ENCODE measurements around the gene DDR1. TPM values are rescaled to one million over a fixed set of nuclear protein-coding genes. Genes with fewer than 3 reads are reported as not detected.

DDR1 gene
- total RNA-seq, 1 donor from 2014 or later, result 120 TPM

GRCh38 chr6:30914854-30915590 is 30.7 kb downstream of the DDR1 start:
- TF ChIP-seq, protein P1, sequence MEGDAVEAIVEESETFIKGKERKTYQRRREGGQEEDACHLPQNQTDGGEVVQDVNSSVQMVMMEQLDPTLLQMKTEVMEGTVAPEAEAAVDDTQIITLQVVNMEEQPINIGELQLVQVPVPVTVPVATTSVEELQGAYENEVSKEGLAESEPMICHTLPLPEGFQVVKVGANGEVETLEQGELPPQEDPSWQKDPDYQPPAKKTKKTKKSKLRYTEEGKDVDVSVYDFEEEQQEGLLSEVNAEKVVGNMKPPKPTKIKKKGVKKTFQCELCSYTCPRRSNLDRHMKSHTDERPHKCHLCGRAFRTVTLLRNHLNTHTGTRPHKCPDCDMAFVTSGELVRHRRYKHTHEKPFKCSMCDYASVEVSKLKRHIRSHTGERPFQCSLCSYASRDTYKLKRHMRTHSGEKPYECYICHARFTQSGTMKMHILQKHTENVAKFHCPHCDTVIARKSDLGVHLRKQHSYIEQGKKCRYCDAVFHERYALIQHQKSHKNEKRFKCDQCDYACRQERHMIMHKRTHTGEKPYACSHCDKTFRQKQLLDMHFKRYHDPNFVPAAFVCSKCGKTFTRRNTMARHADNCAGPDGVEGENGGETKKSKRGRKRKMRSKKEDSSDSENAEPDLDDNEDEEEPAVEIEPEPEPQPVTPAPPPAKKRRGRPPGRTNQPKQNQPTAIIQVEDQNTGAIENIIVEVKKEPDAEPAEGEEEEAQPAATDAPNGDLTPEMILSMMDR (IDR thresholded peaks at IDR 0.05; ENCODE audit: partially characterized antibody, unreplicated experiment), result peak; percentile 4
- Mint-ChIP-seq H3K9me3 (ENCODE audit: unreplicated experiment) (peaks cover 3% of the 10 kb centered on the region), H3K4me3 (ENCODE audit: unreplicated experiment) (peak overlapping the region; percentile 97), H3K27ac (ENCODE audit: unreplicated experiment) (peak overlapping the region; percentile 85), H3K36me3 (ENCODE audit: unreplicated experiment) (peaks cover 8% of the 10 kb centered on the region), H3K4me1 (ENCODE audit: low read depth, unreplicated experiment) (peaks cover 12% of the 10 kb centered on the region), H3K27me3 (ENCODE audit: unreplicated experiment) (peaks cover 10% of the 10 kb centered on the region)
- no peak for DNase-seq

DNA sequence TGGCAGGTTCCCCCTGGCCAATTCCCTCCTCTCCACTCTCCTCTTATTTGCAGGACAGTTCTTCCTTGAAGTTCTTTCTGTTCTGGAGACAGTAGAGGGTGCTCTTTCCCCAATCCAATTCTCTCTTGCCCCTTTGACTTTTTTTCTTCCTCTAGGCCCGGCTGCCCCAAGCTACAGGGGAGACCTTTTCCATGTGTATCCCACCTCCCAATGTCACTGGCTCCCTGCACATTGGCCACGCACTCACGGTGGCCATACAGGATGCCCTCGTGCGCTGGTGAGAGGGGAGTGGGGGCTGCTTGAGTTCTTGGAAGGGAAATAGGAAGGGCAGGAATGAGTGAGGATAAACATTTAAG is 31.2 kb downstream of the DDR1 start:
- Mint-ChIP-seq H3K4me1 (ENCODE audit: low read depth, unreplicated experiment) (peaks cover 12% of the 10 kb centered on the region), H3K27ac (ENCODE audit: unreplicated experiment) (peak overlapping the region; percentile 5), H3K9me3 (ENCODE audit: unreplicated experiment) (peaks cover 3% of the 10 kb centered on the region), H3K36me3 (ENCODE audit: unreplicated experiment) (peaks cover 8% of the 10 kb centered on the region), H3K4me3 (ENCODE audit: unreplicated experiment) (peak overlapping the region; percentile 51), H3K27me3 (ENCODE audit: unreplicated experiment) (peaks cover 10% of the 10 kb centered on the region)
- DNase-seq, result no peak
- TF ChIP-seq, protein P1 (IDR thresholded peaks at IDR 0.05; ENCODE audit: partially characterized antibody, unreplicated experiment), result peak; percentile 0

DNA sequence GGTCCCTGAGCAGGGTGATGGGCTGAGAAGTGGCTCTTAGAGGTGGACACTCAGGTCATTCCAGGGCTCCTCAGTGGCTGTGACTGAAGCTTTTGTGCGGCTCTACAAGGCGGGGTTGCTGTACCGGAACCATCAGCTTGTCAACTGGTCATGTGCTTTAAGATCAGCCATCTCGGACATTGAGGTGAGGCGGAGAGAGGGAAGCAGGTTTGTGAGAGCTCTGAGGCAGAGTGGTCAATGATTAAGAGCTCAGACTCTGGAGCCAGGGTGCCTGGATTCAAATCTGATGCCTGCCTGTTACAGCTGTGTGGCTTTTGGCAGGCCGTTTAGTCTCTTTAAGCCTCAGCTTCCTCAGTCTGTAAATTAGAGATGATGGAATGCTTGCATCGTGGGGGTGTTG is 32.7 kb downstream of the DDR1 start:
- TF ChIP-seq, protein P1 (IDR thresholded peaks at IDR 0.05; ENCODE audit: partially characterized antibody, unreplicated experiment), result no peak
- DNase-seq, result no peak

GRCh38 chr6:30917487-30917886 is 33.2 kb downstream of the DDR1 start:
- Mint-ChIP-seq H3K27ac (ENCODE audit: unreplicated experiment) (no peak overlapping the region), H3K9me3 (ENCODE audit: unreplicated experiment) (peaks cover 1% of the 10 kb centered on the region), H3K36me3 (ENCODE audit: unreplicated experiment) (peaks cover 3% of the 10 kb centered on the region), H3K4me3 (ENCODE audit: unreplicated experiment) (no peak overlapping the region), H3K4me1 (ENCODE audit: low read depth, unreplicated experiment) (peaks cover 12% of the 10 kb centered on the region), H3K27me3 (ENCODE audit: unreplicated experiment) (peaks cover 11% of the 10 kb centered on the region)
- TF ChIP-seq, protein P1 (IDR thresholded peaks at IDR 0.05; ENCODE audit: partially characterized antibody, unreplicated experiment), result no peak
- no peak for DNase-seq

More for the DNA sequence above, 32.7 kb downstream of the DDR1 start:
- Mint-ChIP-seq H3K27me3 (ENCODE audit: unreplicated experiment) (peaks cover 11% of the 10 kb centered on the region), H3K4me3 (ENCODE audit: unreplicated experiment) (no peak overlapping the region), H3K4me1 (ENCODE audit: low read depth, unreplicated experiment) (peaks cover 12% of the 10 kb centered on the region), H3K36me3 (ENCODE audit: unreplicated experiment) (peaks cover 8% of the 10 kb centered on the region), H3K9me3 (ENCODE audit: unreplicated experiment) (peaks cover 1% of the 10 kb centered on the region), H3K27ac (ENCODE audit: unreplicated experiment) (peak overlapping the region; percentile 16)

GRCh38 chr6:30918670-30919069 is 34.4 kb downstream of the DDR1 start:
- peaks cover 12% of the 10 kb centered on the region for H3K4me1 Mint-ChIP-seq (ENCODE audit: low read depth, unreplicated experiment)
- H3K27ac Mint-ChIP-seq (ENCODE audit: unreplicated experiment), result no peak overlapping the region
- H3K4me3 Mint-ChIP-seq (ENCODE audit: unreplicated experiment), result no peak overlapping the region
- TF ChIP-seq, protein P1 (IDR thresholded peaks at IDR 0.05; ENCODE audit: partially characterized antibody, unreplicated experiment), result no peak
- peaks cover 11% of the 10 kb centered on the region for H3K27me3 Mint-ChIP-seq (ENCODE audit: unreplicated experiment)
- DNase-seq, result no peak
- peaks cover 1% of the 10 kb centered on the region for H3K9me3 Mint-ChIP-seq (ENCODE audit: unreplicated experiment)
- no peaks in the 10 kb centered on the region for H3K36me3 Mint-ChIP-seq (ENCODE audit: unreplicated experiment)
